ENCODE data around the gene CCDC3.

DNA sequence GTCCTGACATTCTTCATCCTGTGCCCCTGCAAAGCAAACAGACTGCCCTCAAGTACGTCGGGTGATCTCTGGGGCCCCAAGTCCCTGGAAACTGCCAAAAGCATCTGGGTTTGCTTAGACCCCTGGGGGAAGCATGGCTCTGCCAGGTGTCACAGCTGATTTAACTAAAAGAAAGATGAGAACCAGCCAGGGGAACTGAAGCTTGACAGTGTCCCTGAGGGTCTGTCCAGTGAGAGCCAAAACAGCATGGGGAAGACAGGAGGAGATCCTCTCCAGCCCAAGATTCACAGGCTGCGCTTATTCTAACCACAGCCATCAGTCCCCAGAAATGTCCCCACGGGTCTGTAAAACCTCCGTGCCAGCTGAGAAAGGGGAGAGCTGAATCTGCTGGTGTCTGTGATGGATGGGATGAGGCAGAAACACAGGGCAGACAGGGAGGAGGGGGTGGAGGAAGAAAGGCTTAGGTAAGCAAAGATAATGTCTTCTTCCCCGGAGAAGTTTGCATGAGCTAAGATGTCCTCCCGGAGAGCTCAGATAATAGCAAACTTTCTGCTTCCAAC lies 21.3 kb downstream of the CCDC3 start:
- TF ChIP-seq, protein P1, sequence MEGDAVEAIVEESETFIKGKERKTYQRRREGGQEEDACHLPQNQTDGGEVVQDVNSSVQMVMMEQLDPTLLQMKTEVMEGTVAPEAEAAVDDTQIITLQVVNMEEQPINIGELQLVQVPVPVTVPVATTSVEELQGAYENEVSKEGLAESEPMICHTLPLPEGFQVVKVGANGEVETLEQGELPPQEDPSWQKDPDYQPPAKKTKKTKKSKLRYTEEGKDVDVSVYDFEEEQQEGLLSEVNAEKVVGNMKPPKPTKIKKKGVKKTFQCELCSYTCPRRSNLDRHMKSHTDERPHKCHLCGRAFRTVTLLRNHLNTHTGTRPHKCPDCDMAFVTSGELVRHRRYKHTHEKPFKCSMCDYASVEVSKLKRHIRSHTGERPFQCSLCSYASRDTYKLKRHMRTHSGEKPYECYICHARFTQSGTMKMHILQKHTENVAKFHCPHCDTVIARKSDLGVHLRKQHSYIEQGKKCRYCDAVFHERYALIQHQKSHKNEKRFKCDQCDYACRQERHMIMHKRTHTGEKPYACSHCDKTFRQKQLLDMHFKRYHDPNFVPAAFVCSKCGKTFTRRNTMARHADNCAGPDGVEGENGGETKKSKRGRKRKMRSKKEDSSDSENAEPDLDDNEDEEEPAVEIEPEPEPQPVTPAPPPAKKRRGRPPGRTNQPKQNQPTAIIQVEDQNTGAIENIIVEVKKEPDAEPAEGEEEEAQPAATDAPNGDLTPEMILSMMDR (IDR thresholded peaks at IDR 0.05) = no peak
- TF ChIP-seq, protein P2, sequence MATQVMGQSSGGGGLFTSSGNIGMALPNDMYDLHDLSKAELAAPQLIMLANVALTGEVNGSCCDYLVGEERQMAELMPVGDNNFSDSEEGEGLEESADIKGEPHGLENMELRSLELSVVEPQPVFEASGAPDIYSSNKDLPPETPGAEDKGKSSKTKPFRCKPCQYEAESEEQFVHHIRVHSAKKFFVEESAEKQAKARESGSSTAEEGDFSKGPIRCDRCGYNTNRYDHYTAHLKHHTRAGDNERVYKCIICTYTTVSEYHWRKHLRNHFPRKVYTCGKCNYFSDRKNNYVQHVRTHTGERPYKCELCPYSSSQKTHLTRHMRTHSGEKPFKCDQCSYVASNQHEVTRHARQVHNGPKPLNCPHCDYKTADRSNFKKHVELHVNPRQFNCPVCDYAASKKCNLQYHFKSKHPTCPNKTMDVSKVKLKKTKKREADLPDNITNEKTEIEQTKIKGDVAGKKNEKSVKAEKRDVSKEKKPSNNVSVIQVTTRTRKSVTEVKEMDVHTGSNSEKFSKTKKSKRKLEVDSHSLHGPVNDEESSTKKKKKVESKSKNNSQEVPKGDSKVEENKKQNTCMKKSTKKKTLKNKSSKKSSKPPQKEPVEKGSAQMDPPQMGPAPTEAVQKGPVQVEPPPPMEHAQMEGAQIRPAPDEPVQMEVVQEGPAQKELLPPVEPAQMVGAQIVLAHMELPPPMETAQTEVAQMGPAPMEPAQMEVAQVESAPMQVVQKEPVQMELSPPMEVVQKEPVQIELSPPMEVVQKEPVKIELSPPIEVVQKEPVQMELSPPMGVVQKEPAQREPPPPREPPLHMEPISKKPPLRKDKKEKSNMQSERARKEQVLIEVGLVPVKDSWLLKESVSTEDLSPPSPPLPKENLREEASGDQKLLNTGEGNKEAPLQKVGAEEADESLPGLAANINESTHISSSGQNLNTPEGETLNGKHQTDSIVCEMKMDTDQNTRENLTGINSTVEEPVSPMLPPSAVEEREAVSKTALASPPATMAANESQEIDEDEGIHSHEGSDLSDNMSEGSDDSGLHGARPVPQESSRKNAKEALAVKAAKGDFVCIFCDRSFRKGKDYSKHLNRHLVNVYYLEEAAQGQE (IDR thresholded peaks at IDR 0.05; ENCODE audit: insufficient read depth in 1 of 2, low read depth in 2 of 2, low read length in 1 of 2) = no peak
- TF ChIP-seq POLR2AphosphoS5 (IDR thresholded peaks at IDR 0.05; ENCODE audit: low read depth, low read length) (no peak), SIN3A (IDR thresholded peaks at IDR 0.05; ENCODE audit: borderline replicate concordance, insufficient read depth, low read depth, low read length) (no peak)

Data from Panc1 (cell line).